ENCODE results near the gene FAM114A1.
A peak's percentile ranks its signal among the peaks of the same experiment; 100 is the strongest.

Gene FAM114A1

DNA sequence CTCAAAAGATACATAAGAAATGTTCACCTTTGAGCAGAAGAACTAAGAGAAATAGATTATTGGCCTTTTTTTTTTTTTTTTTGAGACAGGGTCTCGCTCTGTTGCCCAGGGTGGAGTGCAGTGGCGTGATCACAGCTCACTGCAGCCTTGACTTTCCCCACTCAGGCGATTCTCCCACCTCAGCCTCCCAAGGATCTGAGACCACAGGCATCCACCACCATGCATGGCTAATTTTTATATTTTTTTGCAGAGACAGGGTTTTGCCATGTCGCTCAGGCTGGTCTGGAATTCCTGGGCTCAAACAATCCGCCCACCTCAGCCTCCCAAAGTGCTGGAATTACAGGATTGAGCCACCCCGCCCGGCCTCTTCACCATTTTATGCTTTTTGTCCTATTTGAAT is 8.1 kb upstream of the FAM114A1 start:
- DNase-seq (ENCODE audit: low spot score): no peak

DNA sequence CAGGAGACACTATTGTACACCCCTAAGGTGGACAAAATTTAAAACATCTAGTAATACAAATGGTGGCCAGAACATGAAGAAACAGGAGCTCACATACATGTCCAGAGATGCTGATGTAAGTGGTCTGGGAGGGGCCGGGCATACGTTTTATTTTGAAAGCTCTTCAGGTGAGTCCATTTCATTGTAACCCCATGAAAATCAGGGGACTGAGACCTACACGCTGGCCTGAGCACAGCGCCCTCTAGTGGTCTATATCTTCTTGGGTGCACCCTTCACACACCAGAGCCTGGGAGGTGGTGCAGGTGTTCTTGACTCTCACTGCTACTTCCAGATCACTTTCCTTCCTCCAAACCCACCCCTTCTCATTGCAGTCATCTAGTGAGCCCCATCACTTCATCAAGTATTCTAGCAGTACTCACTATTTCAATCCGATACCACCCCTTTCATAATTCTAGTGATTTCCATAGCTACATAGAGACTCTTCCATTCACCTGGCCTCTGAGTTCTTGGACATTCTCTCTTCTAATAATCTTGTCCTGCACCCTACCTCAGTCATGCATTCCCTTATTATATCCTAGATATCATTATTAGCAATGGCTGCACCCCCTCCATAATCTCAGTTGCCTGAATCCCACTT is 6.7 kb upstream of the FAM114A1 start:
- DNase-seq (ENCODE audit: low spot score): peak; percentile 78

DNA sequence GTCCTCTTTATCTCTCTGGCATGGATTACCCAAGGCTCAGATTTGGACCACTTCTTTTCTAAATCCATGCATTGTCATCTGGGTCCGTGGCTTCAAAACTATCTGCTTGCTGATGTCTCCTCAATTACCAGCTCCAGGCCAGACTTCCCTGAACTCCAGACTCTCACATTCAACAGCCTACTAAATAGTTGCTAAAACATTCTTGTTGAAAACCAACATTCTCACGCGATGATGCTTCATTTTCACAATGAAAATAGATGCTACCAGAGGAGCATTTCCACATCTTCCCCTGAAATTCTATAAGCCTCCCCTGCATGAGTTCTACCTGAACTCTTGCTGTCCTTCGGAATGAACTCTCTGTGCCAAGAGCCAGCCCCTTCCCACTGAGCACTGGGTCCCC is 5.8 kb upstream of the FAM114A1 start:
- DNase-seq (ENCODE audit: low spot score): no peak

DNA sequence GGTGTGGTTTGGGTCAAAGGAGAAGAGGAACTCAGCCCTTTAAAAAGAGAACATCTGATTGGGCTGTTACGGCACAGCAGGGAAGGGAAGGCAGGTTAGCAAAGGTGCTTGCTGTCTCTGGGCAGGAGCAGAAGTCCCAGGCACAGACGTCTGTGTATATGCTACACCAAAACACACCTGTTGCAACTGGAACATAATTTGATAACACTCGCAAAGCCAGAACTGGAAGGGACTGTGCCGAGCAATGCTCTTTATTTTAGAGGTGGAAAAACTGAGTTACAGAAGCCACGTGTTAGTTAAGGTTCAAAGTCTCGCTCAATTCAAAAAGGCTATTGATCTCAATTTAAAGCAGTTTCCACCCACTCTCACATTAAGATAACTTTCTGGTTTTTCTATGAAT is 2.2 kb upstream of the FAM114A1 start:
- DNase-seq (ENCODE audit: low spot score): no peak

DNA sequence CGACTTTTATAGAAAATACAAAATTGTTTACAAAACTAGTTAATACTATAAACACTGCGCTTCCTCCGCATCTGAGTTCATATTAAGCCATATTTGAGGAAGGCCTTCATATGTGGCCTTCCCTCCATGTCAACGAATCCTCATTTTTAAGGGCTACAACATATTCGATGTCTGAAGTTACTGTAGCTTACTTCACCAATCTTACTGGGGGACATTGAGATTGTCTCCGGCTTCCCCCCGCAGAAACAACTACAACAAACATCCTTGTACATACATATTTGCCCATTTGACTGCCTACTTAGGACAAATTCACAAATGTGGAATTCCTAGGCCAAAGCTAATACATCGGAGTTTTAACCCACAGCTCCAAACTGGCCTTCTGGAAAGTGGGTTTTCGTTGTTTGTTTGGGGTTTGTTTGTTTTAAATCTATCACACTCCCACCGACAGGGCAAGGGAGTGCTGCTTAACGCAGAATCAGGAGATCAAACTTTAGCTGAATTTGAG is 581 bp upstream of the FAM114A1 start:
- no peak for DNase-seq (ENCODE audit: low spot score)

DNA sequence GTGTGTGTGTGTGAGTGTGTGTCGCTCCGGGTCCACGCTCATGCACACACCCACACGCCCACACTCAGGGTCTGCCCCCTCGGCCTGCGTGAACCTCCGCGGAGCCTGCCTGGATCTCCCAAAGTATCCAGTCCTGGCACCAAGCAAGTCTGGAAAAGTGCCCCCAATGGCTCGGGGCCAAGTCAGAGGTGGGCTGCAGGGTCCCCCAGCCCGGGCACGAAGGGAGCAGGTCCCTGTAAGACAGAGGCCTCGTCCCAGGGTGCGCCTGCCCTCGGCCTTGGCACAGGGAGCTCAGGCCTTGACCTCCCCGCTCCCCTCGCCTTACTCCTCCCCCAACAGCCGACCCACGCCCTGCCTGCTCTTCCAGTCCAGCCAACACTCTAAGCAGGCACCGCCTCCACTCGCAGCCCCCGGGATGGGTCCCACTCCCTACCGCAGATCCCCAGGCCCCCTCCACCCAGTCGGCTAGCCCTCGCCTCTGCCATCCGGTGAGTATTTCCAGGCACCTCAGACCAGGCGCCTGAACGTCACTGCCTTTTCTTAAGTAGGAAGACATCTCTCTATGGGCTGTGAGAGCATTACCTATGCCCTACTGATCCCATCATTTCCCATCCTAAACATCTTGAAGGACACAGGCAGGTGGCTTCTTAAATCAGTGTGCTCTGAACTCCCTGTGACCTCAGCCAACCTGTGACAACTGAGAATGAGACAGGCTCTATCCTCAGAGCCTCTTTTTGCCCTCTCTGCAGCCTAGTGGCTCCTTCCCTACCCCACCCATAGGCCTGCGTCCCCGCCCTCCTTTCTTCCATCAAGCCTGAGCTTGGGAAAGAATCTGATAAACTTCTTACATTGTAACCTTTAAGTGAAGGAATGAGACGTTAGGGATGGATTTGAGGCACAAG is 704 bp downstream of the FAM114A1 start:
- no peak for DNase-seq (ENCODE audit: low spot score)

DNA sequence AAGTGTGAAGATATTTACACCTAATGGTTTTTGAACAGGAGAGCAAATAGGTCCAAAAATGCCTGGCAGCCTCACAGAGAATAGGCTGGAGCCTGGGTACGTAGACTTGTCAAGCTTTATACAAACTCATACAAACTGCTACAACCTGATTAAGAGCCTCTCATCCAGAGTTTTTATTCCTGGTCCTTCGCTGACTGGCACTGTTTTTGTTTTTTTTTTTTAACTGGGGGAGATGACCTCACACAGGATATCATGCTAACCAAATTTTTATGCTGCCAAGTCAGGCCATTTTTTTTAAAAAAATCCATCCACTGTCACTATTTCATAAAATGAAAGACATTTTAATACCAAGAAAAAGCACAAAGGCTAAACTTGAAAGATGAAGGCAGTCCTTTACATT is 1.9 kb downstream of the FAM114A1 start:
- DNase-seq (ENCODE audit: low spot score): no peak

DNA sequence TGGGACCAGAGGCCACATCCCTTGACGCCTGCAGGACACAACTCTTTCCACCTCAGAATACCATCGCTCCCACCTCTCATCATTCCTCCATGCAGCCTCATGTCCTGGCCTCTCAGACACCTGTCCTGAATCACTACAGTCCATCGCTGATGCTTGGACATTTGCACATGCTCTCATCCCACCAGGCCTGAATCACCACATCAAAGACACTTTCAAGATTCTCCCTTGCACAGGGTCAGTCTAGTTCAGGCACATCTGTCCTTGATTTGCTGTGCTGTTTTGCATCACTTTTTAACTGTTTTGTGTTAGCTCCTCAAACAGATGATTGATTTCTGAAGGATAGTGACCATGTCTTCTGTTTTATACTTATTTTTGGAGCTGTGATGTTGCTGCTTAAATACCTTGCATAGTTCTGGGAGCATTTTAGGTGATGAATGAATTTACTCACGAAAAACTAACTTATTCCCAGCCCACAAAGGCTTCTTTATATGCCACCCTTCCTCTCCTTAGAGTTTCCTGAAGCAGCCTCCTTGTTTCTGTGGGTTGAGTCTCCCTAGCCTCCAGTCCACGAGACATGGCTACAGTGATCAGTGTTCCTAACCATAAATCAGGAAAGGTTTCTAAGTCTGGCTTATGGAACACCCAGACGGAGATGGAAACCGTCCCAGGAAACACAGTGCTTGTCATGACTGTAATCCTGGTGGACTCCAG is 2.6 kb downstream of the FAM114A1 start:
- no peak for DNase-seq (ENCODE audit: low spot score)

DNA sequence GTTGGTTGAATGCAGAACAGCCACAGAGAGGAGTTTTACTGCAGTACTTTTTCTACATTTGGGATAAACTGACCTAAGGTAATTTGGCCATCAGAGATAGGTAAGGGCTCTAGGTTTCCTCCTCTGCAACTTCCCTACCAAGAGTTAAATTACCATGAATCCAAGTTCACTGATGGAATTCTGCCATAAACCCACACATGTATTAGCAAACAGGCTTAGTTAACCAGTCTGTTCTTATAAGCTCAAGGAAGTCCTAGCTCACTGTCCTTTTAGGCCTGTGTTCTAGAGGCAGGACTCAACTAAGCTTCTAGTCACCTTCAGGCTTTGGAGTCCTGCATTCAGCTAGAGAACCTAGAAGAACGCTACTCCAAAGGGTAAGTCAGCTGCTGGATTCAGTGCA is 4.0 kb downstream of the FAM114A1 start:
- no peak for DNase-seq (ENCODE audit: low spot score)

DNA sequence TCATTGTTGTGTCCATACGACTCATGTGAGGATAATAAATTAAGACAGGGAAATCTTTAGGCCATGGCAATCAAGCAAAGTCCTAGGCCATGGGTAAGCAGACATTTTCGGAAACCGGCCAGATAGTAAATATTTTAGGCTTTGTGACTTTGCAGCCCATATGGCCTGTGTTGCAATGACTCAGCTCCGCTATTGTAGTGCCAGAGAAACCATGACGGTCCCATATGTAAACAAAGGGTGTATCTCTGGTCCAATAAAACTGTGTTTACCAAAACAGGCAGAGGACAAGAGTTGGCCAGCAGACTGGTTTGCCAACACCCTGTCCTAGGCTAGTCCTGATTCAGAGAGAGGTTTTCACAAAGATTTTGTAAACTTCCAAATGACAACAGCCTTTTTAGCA is 5.0 kb downstream of the FAM114A1 start:
- no peak for DNase-seq (ENCODE audit: low spot score)

DNA sequence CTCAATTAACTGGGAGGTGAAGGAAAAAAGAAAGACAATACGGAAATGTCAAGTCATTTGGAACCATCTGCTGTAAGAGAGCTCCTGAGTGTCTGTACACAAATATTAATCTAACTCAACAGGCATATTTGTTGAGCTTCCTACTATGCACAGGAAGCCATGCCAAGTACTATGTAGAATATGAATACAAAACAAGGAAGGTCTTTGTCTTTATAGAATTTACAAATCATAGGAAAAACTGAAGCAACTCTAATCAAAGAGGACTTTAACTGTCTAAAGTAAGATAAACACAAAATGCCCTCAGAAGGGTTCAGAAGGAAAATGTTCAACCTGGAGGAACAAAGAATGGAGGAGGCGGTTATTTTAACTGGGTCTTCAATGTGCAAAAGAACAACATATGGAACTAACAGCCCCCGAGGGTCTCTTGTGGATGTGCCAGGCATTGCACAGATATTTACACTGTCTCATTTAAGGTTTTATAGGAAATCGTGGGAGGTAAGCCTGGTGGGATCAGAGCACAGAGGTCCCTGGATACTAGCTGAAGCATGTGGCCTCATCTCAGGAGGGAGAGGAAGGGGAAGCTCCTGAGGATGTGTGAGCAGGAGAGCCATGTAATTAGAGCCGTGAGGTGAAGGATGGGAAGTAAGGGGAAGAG is 5.8 kb downstream of the FAM114A1 start:
- no peak for DNase-seq (ENCODE audit: low spot score)

DNA sequence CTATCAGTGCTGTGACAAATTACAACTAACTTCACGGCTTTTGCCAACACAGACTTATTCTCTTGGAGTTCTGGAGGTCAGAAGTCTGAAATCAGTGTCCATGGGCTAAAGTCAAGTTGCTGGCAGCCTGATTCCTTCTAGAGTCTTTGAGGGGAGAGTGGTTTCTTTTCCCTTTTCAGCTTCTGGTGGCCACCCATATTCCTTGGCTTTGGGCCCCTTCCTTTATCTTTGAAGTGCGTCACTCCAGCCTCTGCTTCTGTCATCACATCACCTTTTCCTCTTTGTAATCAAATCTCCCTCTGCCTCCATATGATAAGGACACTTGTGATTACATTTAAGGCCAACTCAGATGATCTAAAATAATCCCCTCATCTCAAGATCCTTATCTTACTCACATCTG is 9.0 kb downstream of the FAM114A1 start:
- no peak for DNase-seq (ENCODE audit: low spot score)

DNA sequence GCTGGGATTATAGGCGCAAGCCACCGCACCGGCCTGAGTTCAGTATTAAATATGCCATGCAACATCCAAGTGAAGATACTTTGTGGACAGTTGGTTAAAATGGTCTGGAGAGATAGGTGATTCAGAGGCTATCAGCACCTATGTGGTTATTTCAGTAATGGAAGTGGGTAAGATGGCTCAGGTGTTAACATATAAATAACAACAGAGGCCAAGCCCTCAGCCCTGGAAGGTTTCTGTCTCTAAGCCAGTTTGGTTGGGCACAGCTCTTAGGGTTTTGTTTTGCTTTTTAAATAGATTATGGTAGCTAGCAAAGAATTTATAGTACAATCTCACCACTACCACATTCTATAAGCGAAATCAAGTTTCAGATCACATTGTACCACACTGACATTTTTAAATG is 16.6 kb downstream of the FAM114A1 start:
- DNase-seq (ENCODE audit: low spot score): no peak

DNA sequence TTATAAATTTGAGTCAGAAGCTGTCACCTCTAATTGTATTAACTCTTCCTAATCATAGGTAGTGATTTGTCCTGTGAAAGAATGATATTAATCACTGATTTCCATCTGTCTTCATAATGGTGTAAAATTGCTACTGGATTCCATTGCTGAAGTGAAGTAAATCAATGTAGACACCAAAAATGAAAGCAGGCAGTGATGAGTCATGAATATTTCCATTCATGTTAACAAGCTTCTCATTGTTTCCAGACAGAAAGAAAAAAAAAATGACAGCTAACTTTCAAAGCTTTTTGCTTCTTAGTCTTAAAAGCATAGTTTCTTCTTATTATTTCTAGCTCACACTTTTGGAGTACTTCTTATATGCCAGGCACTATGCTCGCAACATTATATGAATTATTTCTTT is 21.5 kb downstream of the FAM114A1 start:
- no peak for DNase-seq (ENCODE audit: low spot score)

DNA sequence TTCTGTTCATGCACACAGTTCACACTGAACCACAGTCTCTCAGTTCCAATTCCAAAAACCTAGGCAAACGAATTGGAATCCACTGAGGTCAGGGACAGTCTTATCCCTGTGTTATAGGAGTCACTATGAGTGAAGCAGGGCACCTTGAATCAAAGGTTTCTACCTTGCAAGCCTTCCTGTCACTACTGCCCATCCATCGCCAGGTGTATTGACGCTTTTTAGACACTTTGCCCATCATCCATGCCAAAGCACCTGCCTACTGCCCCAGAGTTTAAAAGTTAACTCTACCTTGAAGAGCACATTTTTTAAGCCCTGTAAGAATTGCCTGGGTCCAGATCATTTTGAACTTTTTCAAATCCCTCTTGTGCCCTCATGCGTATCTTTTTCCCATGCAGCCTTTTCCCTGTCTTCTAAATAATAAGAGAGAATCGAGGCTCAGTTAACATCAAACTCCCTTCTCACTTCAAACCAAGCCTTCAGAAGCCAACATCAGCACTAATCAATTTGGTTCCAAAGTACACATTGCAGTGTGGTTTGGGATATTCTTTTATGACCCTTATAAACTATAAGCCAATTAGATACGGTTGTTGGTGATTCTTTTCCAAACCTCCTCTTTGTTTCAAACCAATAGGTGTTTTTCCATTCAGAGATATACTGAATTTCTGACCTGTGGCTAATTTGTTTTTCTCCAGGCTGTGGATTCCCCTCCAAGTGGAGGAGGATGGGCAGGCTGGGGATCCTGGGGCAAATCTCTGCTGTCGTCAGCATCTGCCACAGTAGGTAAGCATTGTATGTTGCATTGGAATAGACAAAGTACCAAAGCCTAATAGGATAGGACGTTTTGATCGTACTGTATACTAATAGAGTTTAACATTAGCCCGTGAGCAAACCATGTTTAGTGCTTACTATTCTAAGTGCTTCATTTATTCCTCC is 23.7 kb downstream of the FAM114A1 start:
- no peak for DNase-seq (ENCODE audit: low spot score)

DNA sequence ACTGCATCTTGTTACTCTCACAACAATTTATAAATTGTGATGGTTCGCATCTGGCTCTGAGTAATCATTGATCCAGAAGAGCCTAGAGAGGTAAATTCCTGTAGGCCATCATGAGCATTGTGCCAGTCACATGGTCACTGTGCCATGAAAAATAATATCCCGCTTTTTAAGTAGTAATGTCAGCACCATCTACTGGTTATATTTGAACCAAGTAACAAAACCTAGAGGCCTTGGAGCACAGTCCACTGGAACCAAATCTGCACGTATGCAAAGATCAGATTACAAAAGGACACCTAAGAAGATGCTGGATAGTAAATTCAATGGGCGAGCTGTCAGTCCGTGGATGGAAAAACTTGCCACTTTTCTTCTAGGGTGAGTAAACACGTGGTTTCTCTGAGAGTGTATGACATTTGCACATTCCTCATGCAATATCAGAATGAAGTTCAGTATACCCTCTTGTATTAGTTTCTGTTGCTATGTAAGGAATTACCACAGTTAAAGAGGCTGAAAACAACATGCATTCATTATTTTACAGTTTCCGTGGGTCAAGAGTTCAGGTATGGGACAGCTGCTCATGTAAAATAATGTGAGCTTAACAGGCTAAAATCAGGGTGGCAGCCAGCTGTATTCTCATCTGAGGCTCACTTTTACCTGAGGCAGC is 26.8 kb downstream of the FAM114A1 start:
- no peak for DNase-seq (ENCODE audit: low spot score)

DNA sequence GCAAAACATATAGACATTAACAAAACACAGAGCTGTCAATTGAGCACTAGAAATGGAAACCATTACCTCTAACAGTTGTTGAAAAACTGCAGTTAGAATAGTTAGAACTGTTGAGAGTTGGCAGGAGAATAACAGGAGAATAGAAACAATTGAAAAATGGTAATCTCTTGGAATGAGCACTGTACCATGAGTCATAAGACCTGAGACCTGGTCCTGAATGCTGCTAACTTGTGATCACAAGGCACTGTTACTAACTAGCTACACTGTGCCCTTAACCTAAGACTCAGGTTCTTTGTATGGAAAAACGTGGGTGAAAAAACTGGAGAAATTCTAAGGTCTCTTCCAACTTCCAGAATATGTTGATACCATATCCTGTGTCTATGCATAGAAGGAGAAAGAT is 29.3 kb downstream of the FAM114A1 start:
- DNase-seq (ENCODE audit: low spot score): no peak

DNA sequence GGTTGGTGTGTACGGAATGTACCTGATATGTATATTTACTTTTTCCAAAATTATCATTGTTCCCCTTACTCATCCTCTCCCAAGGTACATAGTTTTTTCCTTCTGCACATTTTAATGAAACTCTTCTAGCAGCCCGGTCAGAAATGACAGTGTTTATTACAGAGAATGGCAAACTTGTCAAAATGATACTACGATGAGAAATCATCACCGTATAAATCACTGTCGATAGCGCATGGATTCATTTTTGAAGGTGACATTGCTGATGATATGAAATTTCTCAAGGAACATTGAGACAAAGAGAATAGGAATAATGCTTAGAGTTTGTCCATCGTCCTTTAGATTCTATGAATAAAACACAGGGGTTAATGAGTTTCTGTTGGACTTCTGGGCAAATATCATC is 30.6 kb downstream of the FAM114A1 start:
- no peak for DNase-seq (ENCODE audit: low spot score)

DNA sequence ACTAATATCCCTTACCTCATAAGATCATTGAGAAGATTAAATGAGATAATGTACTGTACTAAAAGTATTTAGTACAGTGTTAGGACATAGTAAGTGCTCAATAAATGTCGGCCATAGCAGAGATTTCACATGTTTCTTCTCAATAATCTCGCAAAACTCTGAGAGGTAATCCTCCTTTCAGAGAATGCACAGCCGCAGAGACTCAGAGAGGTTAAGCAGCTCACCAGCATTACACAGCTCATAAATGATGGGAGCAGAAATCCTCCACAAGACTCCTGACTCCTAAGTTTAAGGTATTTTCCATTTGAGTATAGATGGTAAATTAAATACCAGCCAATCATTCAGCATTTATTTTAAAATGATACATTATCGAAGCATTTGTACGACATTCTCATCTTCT is 34.6 kb downstream of the FAM114A1 start:
- no peak for DNase-seq (ENCODE audit: low spot score)

DNA sequence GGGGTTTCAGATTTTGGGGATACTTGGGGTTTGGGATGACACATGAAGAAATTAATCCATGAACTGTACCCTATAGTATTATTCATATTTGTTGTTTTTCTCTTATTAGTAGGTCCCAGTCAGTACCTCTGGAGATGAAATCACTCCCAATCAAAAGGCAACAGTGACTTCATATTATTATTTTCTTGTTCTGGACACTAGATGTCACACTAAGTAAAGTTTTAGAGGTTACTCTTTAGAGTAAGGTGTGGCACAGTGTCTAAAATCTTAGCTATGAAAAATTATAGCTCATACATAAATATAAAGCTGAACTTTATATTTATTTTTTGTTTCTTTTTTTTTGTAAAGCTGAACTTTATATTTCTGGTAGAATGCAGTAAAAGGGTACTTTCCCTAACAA is 35.1 kb downstream of the FAM114A1 start:
- DNase-seq (ENCODE audit: low spot score): peak; percentile 13

Measured in hematopoietic multipotent progenitor cell treated with erythropoietin and hydrocortisone succinate and interleukin-3 and kit ligand, for 15 days (in vitro differentiated cells).